K562 (cell line): ENCODE measurements around the gene GALP. TPM values are rescaled to one million over a fixed set of nuclear protein-coding genes. Genes with fewer than 3 reads are reported as not detected.

Source experiments
- BCLAF1 ChIP-seq, 2 experiments: fragments of 450-650 bp in 1 of 2; IDR thresholded peaks; 2 replicates each; pipeline ENCODE4 v1.6.1; 2011 to 2017; ENCODE audit warnings: low read depth in 2 of 2, antibody characterized with exemption in 1 of 2, borderline replicate concordance in 1 of 2, low read length in 1 of 2, mild to moderate bottlenecking in 1 of 2, mixed read lengths in 1 of 2; ENCODE audit not compliant: control insufficient read depth in 1 of 2
- EP300 ChIP-seq: IDR thresholded peaks from 2 replicates; pipeline ENCODE4 v1.6.1; 2012; ENCODE audit warnings: low read length, improper control_type of control experiment
- FOXA1 ChIP-seq: fragments of 450-650 bp; IDR thresholded peaks from 2 replicates; pipeline ENCODE4 v1.6.1; 2016; ENCODE audit warnings: mild to moderate bottlenecking, borderline replicate concordance
- GATAD2A ChIP-seq: fragments of 450-650 bp; IDR thresholded peaks from 2 replicates; pipeline ENCODE4 v1.6.1; 2017
- HEY1 ChIP-seq: fragments of 250-450 bp; sonication (Bioruptor Pico); IDR thresholded peaks from 2 replicates; pipeline ENCODE4 v1.5.0; 2020; ENCODE audit warnings: mild to moderate bottlenecking, moderate library complexity, borderline replicate concordance
- HMG20A ChIP-seq: fragments of 450-650 bp; formaldehyde crosslinking; conservative IDR thresholded peaks from 2 replicates; pipeline ENCODE4 v1.4.0; 2020; ENCODE audit warnings: mild to moderate bottlenecking, mixed read lengths
- MBD2 ChIP-seq: sonication (generic); IDR thresholded peaks from 2 replicates; pipeline ENCODE4 v1.6.1; 2016; ENCODE audit warnings: low read depth, borderline replicate concordance
- NONO ChIP-seq, 2 experiments: fragments of 200-400 bp in 1 of 2; fragments of 450-650 bp in 1 of 2; formaldehyde crosslinking in 1 of 2; IDR thresholded peaks; 2 replicates each; pipeline ENCODE4 v1.6.1; 2017; ENCODE audit warnings: low read depth in 2 of 2, mild to moderate bottlenecking in 2 of 2, moderate library complexity in 2 of 2, low read length in 1 of 2
- WHSC1 ChIP-seq: IDR thresholded peaks from one replicate; pipeline ENCODE4 v1.6.1; 2012; ENCODE audit warnings: low read length, control low read depth, inconsistent platforms
- ZFX ChIP-seq: sonication (generic); formaldehyde crosslinking; IDR thresholded peaks from 2 replicates; pipeline ENCODE4 v1.8.0; 2022; ENCODE audit warnings: mild to moderate bottlenecking, missing genetic modification reagents, moderate library complexity
- ZNF274 ChIP-seq: IDR thresholded peaks from 2 replicates; pipeline ENCODE4 v1.6.1; 2011; ENCODE audit warnings: low read depth, mild to moderate bottlenecking, low read length, moderate library complexity, borderline replicate concordance
- ZNF395 ChIP-seq: fragments of 200-800 bp; sonication (Bioruptor generic); IDR thresholded peaks from 2 replicates; pipeline ENCODE4 v1.6.1; 2017; ENCODE audit warnings: missing genetic modification characterization, missing compliant biosample characterization
- ZNF584 ChIP-seq: fragments of 200-800 bp; sonication (Bioruptor generic); IDR thresholded peaks from 2 replicates; pipeline ENCODE4 v1.6.1; 2016; ENCODE audit warnings: low read depth, mild to moderate bottlenecking, missing genetic modification characterization, missing compliant biosample characterization
- ZNF75A ChIP-seq: fragments of 450-650 bp; formaldehyde crosslinking; IDR thresholded peaks from 2 replicates; pipeline ENCODE4 v1.4.0; 2020; ENCODE audit warnings: mild to moderate bottlenecking
- polyA plus RNA-seq, 8 experiments: library from polyadenylated mRNA; depleted of rRNA in 4 of 8; stranded (reverse) in 5 of 8; unstranded in 3 of 8; fragments of >200 nt; fragmentation: Nextera tagmentation in 2 of 8; fragmentation: Illumina TruSeq in 1 of 8; extraction: Ambion mirVana in 2 of 8; extraction: Trizol in 1 of 8; gene quantifications; 2 replicates each; pipeline versions ENCODE4 v1.2.1 to v1.2.3, GENCODE V29; 2011 to 2014; ENCODE audit warnings: inconsistent platforms in 1 of 8, missing spikeins in 1 of 8
- total RNA-seq, 7 experiments: library from RNA; depleted of rRNA in 6 of 7; stranded (reverse); fragments of >200 nt in 6 of 7; fragmentation: Illumina TruSeq in 2 of 7; extraction: Trizol in 2 of 7; gene quantifications; 2 replicates each; pipeline versions ENCODE4 v1.2.1 to v1.2.3, GENCODE V29; 2011 to 2021; ENCODE audit warnings: low replicate concordance in 1 of 7
- TF ChIP-seq, protein P1 (sequence below), 2 experiments: fragments of 150-350 bp in 1 of 2; IDR thresholded peaks; 2 replicates each; pipeline ENCODE4 v1.6.1; 2012 to 2016; ENCODE audit warnings: low read depth in 2 of 2, low read length in 2 of 2, mild to moderate bottlenecking in 1 of 2, moderate library complexity in 1 of 2
- TF ChIP-seq, protein P2 (sequence below): fragments of 250-450 bp; sonication (Bioruptor Pico); IDR thresholded peaks from 2 replicates; pipeline ENCODE4 v1.4.0; 2020; ENCODE audit warnings: mild to moderate bottlenecking

GALP gene
- total and polyA plus RNA-seq, 9 of the 15 experiments (the other 6 are each of a cell fraction or from before 2014, with no cell fraction given): not detected

GRCh38 chr19:56140583-56141416, 35.0 kb upstream of the GALP start, which contains the start of gene ZNF444 (continued):
- TF ChIP-seq BCLAF1 (IDR thresholded peaks at IDR 0.05; ENCODE audit: borderline replicate concordance in 1 of 2, control insufficient read depth in 1 of 2, low read depth in 2 of 2, low read length in 1 of 2): no peak
- no peak; the same call in 1 of the 2 replicates for TF ChIP-seq EP300
- TF ChIP-seq GATAD2A: no peak
- peak; percentile 83; the same call in 1 of the 2 replicates for TF ChIP-seq ZNF584 (CRISPR knock-in tag)
- peak; percentile 94 for TF ChIP-seq ZNF395 (CRISPR knock-in tag)
- TF ChIP-seq ZFX (CRISPR knock-in tag): peak; percentile 76
- TF ChIP-seq, protein P1, sequence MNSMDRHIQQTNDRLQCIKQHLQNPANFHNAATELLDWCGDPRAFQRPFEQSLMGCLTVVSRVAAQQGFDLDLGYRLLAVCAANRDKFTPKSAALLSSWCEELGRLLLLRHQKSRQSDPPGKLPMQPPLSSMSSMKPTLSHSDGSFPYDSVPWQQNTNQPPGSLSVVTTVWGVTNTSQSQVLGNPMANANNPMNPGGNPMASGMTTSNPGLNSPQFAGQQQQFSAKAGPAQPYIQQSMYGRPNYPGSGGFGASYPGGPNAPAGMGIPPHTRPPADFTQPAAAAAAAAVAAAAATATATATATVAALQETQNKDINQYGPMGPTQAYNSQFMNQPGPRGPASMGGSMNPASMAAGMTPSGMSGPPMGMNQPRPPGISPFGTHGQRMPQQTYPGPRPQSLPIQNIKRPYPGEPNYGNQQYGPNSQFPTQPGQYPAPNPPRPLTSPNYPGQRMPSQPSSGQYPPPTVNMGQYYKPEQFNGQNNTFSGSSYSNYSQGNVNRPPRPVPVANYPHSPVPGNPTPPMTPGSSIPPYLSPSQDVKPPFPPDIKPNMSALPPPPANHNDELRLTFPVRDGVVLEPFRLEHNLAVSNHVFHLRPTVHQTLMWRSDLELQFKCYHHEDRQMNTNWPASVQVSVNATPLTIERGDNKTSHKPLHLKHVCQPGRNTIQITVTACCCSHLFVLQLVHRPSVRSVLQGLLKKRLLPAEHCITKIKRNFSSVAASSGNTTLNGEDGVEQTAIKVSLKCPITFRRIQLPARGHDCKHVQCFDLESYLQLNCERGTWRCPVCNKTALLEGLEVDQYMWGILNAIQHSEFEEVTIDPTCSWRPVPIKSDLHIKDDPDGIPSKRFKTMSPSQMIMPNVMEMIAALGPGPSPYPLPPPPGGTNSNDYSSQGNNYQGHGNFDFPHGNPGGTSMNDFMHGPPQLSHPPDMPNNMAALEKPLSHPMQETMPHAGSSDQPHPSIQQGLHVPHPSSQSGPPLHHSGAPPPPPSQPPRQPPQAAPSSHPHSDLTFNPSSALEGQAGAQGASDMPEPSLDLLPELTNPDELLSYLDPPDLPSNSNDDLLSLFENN (IDR thresholded peaks at IDR 0.05; ENCODE audit: low read depth in 2 of 2, low read length in 2 of 2): peak in 1 of 2 experiments; percentile 6; a peak in 1 of 4 replicates
- no peak for TF ChIP-seq ZNF274
- no peak for TF ChIP-seq WHSC1
- TF ChIP-seq MBD2: peak; percentile 96
- TF ChIP-seq HEY1 (CRISPR knock-in tag): no peak
- no peak for TF ChIP-seq HMG20A (CRISPR knock-in tag)
- TF ChIP-seq FOXA1: no peak
- TF ChIP-seq, protein P2, sequence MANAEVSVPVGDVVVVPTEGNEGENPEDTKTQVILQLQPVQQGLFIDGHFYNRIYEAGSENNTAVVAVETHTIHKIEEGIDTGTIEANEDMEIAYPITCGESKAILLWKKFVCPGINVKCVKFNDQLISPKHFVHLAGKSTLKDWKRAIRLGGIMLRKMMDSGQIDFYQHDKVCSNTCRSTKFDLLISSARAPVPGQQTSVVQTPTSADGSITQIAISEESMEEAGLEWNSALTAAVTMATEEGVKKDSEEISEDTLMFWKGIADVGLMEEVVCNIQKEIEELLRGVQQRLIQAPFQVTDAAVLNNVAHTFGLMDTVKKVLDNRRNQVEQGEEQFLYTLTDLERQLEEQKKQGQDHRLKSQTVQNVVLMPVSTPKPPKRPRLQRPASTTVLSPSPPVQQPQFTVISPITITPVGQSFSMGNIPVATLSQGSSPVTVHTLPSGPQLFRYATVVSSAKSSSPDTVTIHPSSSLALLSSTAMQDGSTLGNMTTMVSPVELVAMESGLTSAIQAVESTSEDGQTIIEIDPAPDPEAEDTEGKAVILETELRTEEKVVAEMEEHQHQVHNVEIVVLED (CRISPR knock-in tag): peak; percentile 81
- 0 out of 4 replicates have a peak, but pooled peaks of 1 of the 2 experiments have one; percentile 22 for TF ChIP-seq NONO (IDR thresholded peaks at IDR 0.05; ENCODE audit: low read depth in 2 of 2, low read length in 1 of 2)
- TF ChIP-seq ZNF75A (CRISPR knock-in tag): no peak
